ENCODE measurements around the gene DSE. TPM values are rescaled to one million over a fixed set of nuclear protein-coding genes. Genes with fewer than 3 reads are reported as not detected.

Gene DSE
- total and polyA plus RNA-seq, 2 donors (not counting 1 experiment from before 2014, with no cell fraction given): 71.0 to 89.2 TPM

GRCh38 chr6:116406678-116407345, 36.1 kb downstream of the DSE start:
- DNase-seq (ENCODE audit: low read depth in 2 of 2): peak; percentile 54 to 90
- Histone ChIP-seq H3K36me3 (ENCODE audit: control insufficient read depth, insufficient read depth, low read length) (no peaks in the 10 kb centered on the region), H2AFZ (ENCODE audit: low read length) (no peak overlapping the region)

GRCh38 chr6:116408491-116408890, 37.7 kb downstream of the DSE start:
- Histone ChIP-seq H3K4me1 (ENCODE audit: control insufficient read depth, extremely low read depth, insufficient read depth, low read length) (peaks cover 19% of the 10 kb centered on the region), H3K4me2 (ENCODE audit: extremely low read depth, insufficient read depth, low read length) (no peak overlapping the region), H3K27ac (ENCODE audit: insufficient read depth, low read length) (no peak overlapping the region), H3K36me3 (ENCODE audit: control insufficient read depth, insufficient read depth, low read length) (no peaks in the 10 kb centered on the region), H3K27me3 (ENCODE audit: control insufficient read depth, insufficient read depth, low read length) (no peaks in the 10 kb centered on the region), H3K9me3 (ENCODE audit: control insufficient read depth, insufficient read depth, low read depth, low read length) (no peaks in the 10 kb centered on the region), H2AFZ (ENCODE audit: low read length) (no peak overlapping the region), H3K4me3 (replicated peaks in 1 of 4; ENCODE audit: control extremely low read depth in 1 of 4, insufficient read depth in 1 of 4, low read depth in 3 of 4, low read length in 4 of 4) (no peak overlapping the region), H4K20me1 (ENCODE audit: control insufficient read depth, extremely low read depth, insufficient read depth, low read length) (no peaks in the 10 kb centered on the region), H3K79me2 (ENCODE audit: control insufficient read depth, insufficient read depth, low read length) (peaks cover 9% of the 10 kb centered on the region), H3K9ac (ENCODE audit: insufficient read depth, low read length) (no peak overlapping the region)
- TF ChIP-seq EZH2 (IDR thresholded peaks at IDR 0.05; ENCODE audit: low read length, missing control alignments) (no peak), CTCF (conservative IDR thresholded peaks at IDR 0.05 in 1 of 2, IDR thresholded peaks at IDR 0.05 in 1 of 2; ENCODE audit: low read depth in 1 of 2, low read length in 2 of 2) (no peak)
- DNase-seq (ENCODE audit: low read depth in 2 of 2): no peak

More at GRCh38 chr6:116406678-116407345, 36.1 kb downstream of the DSE start:
- Histone ChIP-seq H3K4me3 (replicated peaks in 1 of 4; ENCODE audit: control extremely low read depth in 1 of 4, insufficient read depth in 1 of 4, low read depth in 3 of 4, low read length in 4 of 4) (no peak overlapping the region), H3K4me2 (ENCODE audit: extremely low read depth, insufficient read depth, low read length) (peak overlapping the region; percentile 13), H3K9me3 (ENCODE audit: control insufficient read depth, insufficient read depth, low read depth, low read length) (no peaks in the 10 kb centered on the region), H4K20me1 (ENCODE audit: control insufficient read depth, extremely low read depth, insufficient read depth, low read length) (no peaks in the 10 kb centered on the region), H3K27ac (ENCODE audit: insufficient read depth, low read length) (peak overlapping the region; percentile 29), H3K27me3 (ENCODE audit: control insufficient read depth, insufficient read depth, low read length) (no peaks in the 10 kb centered on the region), H3K4me1 (ENCODE audit: control insufficient read depth, extremely low read depth, insufficient read depth, low read length) (peaks cover 19% of the 10 kb centered on the region), H3K9ac (ENCODE audit: insufficient read depth, low read length) (no peak overlapping the region), H3K79me2 (ENCODE audit: control insufficient read depth, insufficient read depth, low read length) (peaks cover 6% of the 10 kb centered on the region)
- no peak for TF ChIP-seq EZH2 (IDR thresholded peaks at IDR 0.05; ENCODE audit: low read length, missing control alignments)
- no peak for TF ChIP-seq CTCF (conservative IDR thresholded peaks at IDR 0.05 in 1 of 2, IDR thresholded peaks at IDR 0.05 in 1 of 2; ENCODE audit: low read depth in 1 of 2, low read length in 2 of 2)

GRCh38 chr6:116409756-116410155, 39.0 kb downstream of the DSE start:
- no peak overlapping the region for H3K9ac ChIP-seq (ENCODE audit: insufficient read depth, low read length)
- peaks cover 9% of the 10 kb centered on the region for H3K79me2 ChIP-seq (ENCODE audit: control insufficient read depth, insufficient read depth, low read length)
- TF ChIP-seq EZH2 (IDR thresholded peaks at IDR 0.05; ENCODE audit: low read length, missing control alignments) (no peak), CTCF (conservative IDR thresholded peaks at IDR 0.05 in 1 of 2, IDR thresholded peaks at IDR 0.05 in 1 of 2; ENCODE audit: low read depth in 1 of 2, low read length in 2 of 2) (no peak)
- H4K20me1 ChIP-seq (ENCODE audit: control insufficient read depth, extremely low read depth, insufficient read depth, low read length): no peaks in the 10 kb centered on the region
- H2AFZ ChIP-seq (ENCODE audit: low read length): no peak overlapping the region
- H3K9me3 ChIP-seq (ENCODE audit: control insufficient read depth, insufficient read depth, low read depth, low read length): no peaks in the 10 kb centered on the region
- H3K27ac ChIP-seq (ENCODE audit: insufficient read depth, low read length): no peak overlapping the region
- no peak overlapping the region for H3K4me3 ChIP-seq (replicated peaks in 1 of 4; ENCODE audit: control extremely low read depth in 1 of 4, insufficient read depth in 1 of 4, low read depth in 3 of 4, low read length in 4 of 4)
- H3K4me1 ChIP-seq (ENCODE audit: control insufficient read depth, extremely low read depth, insufficient read depth, low read length): peaks cover 13% of the 10 kb centered on the region
- H3K36me3 ChIP-seq (ENCODE audit: control insufficient read depth, insufficient read depth, low read length): no peaks in the 10 kb centered on the region
- no peaks in the 10 kb centered on the region for H3K27me3 ChIP-seq (ENCODE audit: control insufficient read depth, insufficient read depth, low read length)
- H3K4me2 ChIP-seq (ENCODE audit: extremely low read depth, insufficient read depth, low read length): no peak overlapping the region
- DNase-seq (ENCODE audit: low read depth in 2 of 2): no peak
